Measurements from ENCODE around the gene CRBN.

DNA sequence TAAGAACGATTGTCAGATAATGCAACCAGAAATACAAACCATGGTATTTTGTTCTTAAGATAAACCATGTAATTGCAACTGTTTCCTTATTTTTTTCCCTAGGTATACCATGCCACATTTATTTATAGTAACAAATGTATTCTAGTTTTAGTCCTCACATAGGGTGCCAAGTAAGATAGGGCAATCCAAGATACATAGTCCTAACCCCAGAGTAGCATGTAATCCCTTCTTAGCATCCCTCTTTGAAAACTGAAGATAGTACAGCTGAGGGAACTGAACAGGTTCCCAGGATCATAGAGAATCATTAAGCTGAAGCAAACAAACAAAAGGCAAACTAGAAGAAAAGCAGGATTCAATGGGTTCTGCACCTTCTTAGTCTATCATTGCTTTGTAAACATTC lies 28.0 kb downstream of the CRBN start:
- no peak for TF ChIP-seq POLR2AphosphoS5 (IDR thresholded peaks at IDR 0.05)
- TF ChIP-seq, protein P1, sequence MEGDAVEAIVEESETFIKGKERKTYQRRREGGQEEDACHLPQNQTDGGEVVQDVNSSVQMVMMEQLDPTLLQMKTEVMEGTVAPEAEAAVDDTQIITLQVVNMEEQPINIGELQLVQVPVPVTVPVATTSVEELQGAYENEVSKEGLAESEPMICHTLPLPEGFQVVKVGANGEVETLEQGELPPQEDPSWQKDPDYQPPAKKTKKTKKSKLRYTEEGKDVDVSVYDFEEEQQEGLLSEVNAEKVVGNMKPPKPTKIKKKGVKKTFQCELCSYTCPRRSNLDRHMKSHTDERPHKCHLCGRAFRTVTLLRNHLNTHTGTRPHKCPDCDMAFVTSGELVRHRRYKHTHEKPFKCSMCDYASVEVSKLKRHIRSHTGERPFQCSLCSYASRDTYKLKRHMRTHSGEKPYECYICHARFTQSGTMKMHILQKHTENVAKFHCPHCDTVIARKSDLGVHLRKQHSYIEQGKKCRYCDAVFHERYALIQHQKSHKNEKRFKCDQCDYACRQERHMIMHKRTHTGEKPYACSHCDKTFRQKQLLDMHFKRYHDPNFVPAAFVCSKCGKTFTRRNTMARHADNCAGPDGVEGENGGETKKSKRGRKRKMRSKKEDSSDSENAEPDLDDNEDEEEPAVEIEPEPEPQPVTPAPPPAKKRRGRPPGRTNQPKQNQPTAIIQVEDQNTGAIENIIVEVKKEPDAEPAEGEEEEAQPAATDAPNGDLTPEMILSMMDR (IDR thresholded peaks at IDR 0.05): no peak
- TF ChIP-seq POLR2A (IDR thresholded peaks at IDR 0.05): no peak
- TF ChIP-seq EP300 (IDR thresholded peaks at IDR 0.05): no peak
